HL-60/S4 (cell line): ENCODE data around the gene AGAP1.

ENCODE experiments used
- in situ Hi-C: fragments of 300-500 bp; cut with MboI; formaldehyde crosslinking; loops from 2 replicates; pipeline ENCODE4 v1.14.3; 2022; ENCODE audit warnings: low sequenced_read_pairs

The AGAP1 gene

GRCh38 chr2:236157815-236158498 is 664.1 kb downstream of the AGAP1 start:
- in situ Hi-C loops: no loop called here

GRCh38 chr2:236158969-236159777 is 665.3 kb downstream of the AGAP1 start:
- in situ Hi-C loops: no loop called here

GRCh38 chr2:236159778-236160170 is 665.9 kb downstream of the AGAP1 start:
- in situ Hi-C loops: no loop called here

- in situ Hi-C loops: no loop called here
Measured at GRCh38 chr2:236160366-236161081, 666.7 kb downstream of the AGAP1 start.

- in situ Hi-C loops: no loop called here
Measured at GRCh38 chr2:236161082-236161462, 667.2 kb downstream of the AGAP1 start.

GRCh38 chr2:236161531-236161930 is 667.7 kb downstream of the AGAP1 start:
- in situ Hi-C loops: no loop called here

- in situ Hi-C loops: no loop called here
Measured at GRCh38 chr2:236162031-236162845, 668.4 kb downstream of the AGAP1 start.

- in situ Hi-C loops: no loop called here
Measured at GRCh38 chr2:236162882-236163470, 669.1 kb downstream of the AGAP1 start.

- in situ Hi-C loops: no loop called here
Measured at GRCh38 chr2:236163471-236164200, 669.8 kb downstream of the AGAP1 start.

- in situ Hi-C loops: no loop called here
Measured at GRCh38 chr2:236164201-236164924, 670.5 kb downstream of the AGAP1 start.

- in situ Hi-C loops: no loop called here
Measured at GRCh38 chr2:236164925-236165841, 671.3 kb downstream of the AGAP1 start.

GRCh38 chr2:236165842-236166795 is 672.3 kb downstream of the AGAP1 start:
- in situ Hi-C loops: no loop called here

GRCh38 chr2:236166796-236167296 is 673.0 kb downstream of the AGAP1 start:
- in situ Hi-C loops: no loop called here

- in situ Hi-C loops: no loop called here
Measured at GRCh38 chr2:236167297-236168109, 673.7 kb downstream of the AGAP1 start.

GRCh38 chr2:236168110-236169080 is 674.6 kb downstream of the AGAP1 start, which contains the start of gene GBX2:
Gene GBX2 (minus strand): TSS chr2:236168386. CDS start chr2:236167971, 415 bp downstream.
- in situ Hi-C loops: no loop called here
